AG20443 (cell line): ENCODE data around the gene PALMD.

ENCODE experiments used
- DNase-seq: peaks from one replicate; pipeline ENCODE4 v3.0.0; 2012; ENCODE audit warnings: low spot score, mixed read lengths

The PALMD gene

GRCh38 chr1:99697580-99697979 lies 51.7 kb downstream of the PALMD start:
- DNase-seq = no peak

- no peak for DNase-seq
Measured at GRCh38 chr1:99700020-99700419, 54.1 kb downstream of the PALMD start.

- no peak for DNase-seq
Measured at GRCh38 chr1:99702221-99702620, 56.3 kb downstream of the PALMD start.

GRCh38 chr1:99704356-99704816 lies 58.5 kb downstream of the PALMD start:
- DNase-seq = no peak

- DNase-seq = peak; percentile 18
Measured at GRCh38 chr1:99705385-99705784, 59.5 kb downstream of the PALMD start.

GRCh38 chr1:99707535-99708142 lies 61.7 kb downstream of the PALMD start:
- peak; percentile 56 for DNase-seq

- DNase-seq = no peak
Measured at GRCh38 chr1:99710994-99711393, 65.1 kb downstream of the PALMD start.

GRCh38 chr1:99713006-99713405 lies 67.1 kb downstream of the PALMD start:
- DNase-seq = no peak

GRCh38 chr1:99717005-99717404 lies 71.1 kb downstream of the PALMD start:
- DNase-seq = no peak

GRCh38 chr1:99723251-99723650 lies 77.3 kb downstream of the PALMD start:
- DNase-seq = no peak

GRCh38 chr1:99725996-99726395 lies 80.1 kb downstream of the PALMD start:
- DNase-seq = no peak

GRCh38 chr1:99726407-99726806 lies 80.5 kb downstream of the PALMD start:
- DNase-seq = no peak

GRCh38 chr1:99726818-99727217 lies 80.9 kb downstream of the PALMD start:
- no peak for DNase-seq

GRCh38 chr1:99727575-99728185 lies 81.8 kb downstream of the PALMD start:
- DNase-seq = no peak

GRCh38 chr1:99728494-99729235 lies 82.8 kb downstream of the PALMD start:
- peak; percentile 14 for DNase-seq

- DNase-seq = no peak
Measured at GRCh38 chr1:99731384-99731783, 85.5 kb downstream of the PALMD start.

GRCh38 chr1:99735852-99736251 lies 89.9 kb downstream of the PALMD start:
- no peak for DNase-seq

- DNase-seq = peak; percentile 71
Measured at GRCh38 chr1:99737016-99737415, 91.1 kb downstream of the PALMD start.

- no peak for DNase-seq
Measured at GRCh38 chr1:99738858-99739465, 93.0 kb downstream of the PALMD start.

GRCh38 chr1:99740141-99740540 lies 94.2 kb downstream of the PALMD start:
- no peak for DNase-seq
